HCT116 (cell line): ENCODE results near the gene MYH10. TPM values are rescaled to one million over a fixed set of nuclear protein-coding genes. Genes with fewer than 3 reads are reported as not detected.

Experiments used
- ATAC-seq: fragments of 200-7000 bp; cut with Tn5 transposase; 2 replicates; pipeline ENCODE4 v1.9.1; 2020; ENCODE audit warnings: mild to moderate bottlenecking, moderate library complexity
- BruUV-seq: library from RNA; stranded (reverse); fragments of 400-500 nt; replicated peaks from 2 replicates; lab custom pipeline; 2021; lab: Mats Ljungman, UMichigan
- CTCF ChIA-PET: fragments of 300-600 bp; sonication (Branson Sonifier 250); formaldehyde crosslinking; loops from one replicate; lab custom pipeline; 2021; ENCODE audit warnings: antibody characterized with exemption; lab: Charles Lee
- POLR2A ChIA-PET: fragments of 300-600, 350-600 bp; sonication (Branson Sonifier 250); formaldehyde crosslinking; loops from one replicate; lab custom pipeline; 2021; ENCODE audit warnings: antibody characterized with exemption; lab: Charles Lee
- RAD21 ChIA-PET, 2 experiments: fragments of 300-600 bp; sonication (Branson Sonifier 250); formaldehyde crosslinking; loops; one replicate each; lab custom pipeline; 2023; ENCODE audit warnings: low total read pairs in 2 of 2; ENCODE audit not compliant: uncharacterized antibody in 2 of 2, unreplicated experiment in 2 of 2, low non-redundant PET in 1 of 2; lab: Charles Lee
- DNase-seq: peaks from one replicate; pipeline ENCODE4 v3.0.0-alpha.2; 2010; ENCODE audit warnings: low read depth, low spot score
- H2AFZ ChIP-seq: fragments of 200-600 bp; shearing (Covaris generic), sonication (generic); 2 replicates; pipeline ENCODE4 v1.6.1; 2017; ENCODE audit warnings: low read depth, mixed run types, mixed read lengths, antibody characterized with exemption, low read length; ENCODE audit not compliant: poor library complexity, severe bottlenecking
- H3K27ac ChIP-seq: 2 replicates; pipeline ENCODE4 v1.5.1; 2012; ENCODE audit warnings: low read depth, low read length
- H3K27me3 ChIP-seq: fragments of 200-600 bp; sonication (generic); 2 replicates; pipeline ENCODE4 v1.6.1; 2016; ENCODE audit warnings: mixed run types, low read length, mixed read lengths; ENCODE audit not compliant: insufficient read depth
- H3K36me3 ChIP-seq, 2 experiments: fragments of 200-500 bp in 1 of 2; fragments of 200-600 bp in 1 of 2; sonication (Bioruptor generic) in 1 of 2; sonication (generic) in 1 of 2; 2 replicates each; pipeline versions ENCODE4 v1.5.1 to v1.6.1; 2014 to 2016; ENCODE audit warnings: low read length in 2 of 2, inconsistent platforms in 1 of 2, mixed read lengths in 1 of 2, mixed run types in 1 of 2; ENCODE audit not compliant: insufficient read depth in 2 of 2, control insufficient read depth in 1 of 2
- H3K4me1 ChIP-seq, 2 experiments: fragments of 200-600 bp in 1 of 2; sonication (generic) in 1 of 2; 2 replicates each; pipeline versions ENCODE4 v1.5.1 to v1.6.1; 2012 to 2017; ENCODE audit warnings: low read length in 2 of 2, inconsistent platforms in 1 of 2, mild to moderate bottlenecking in 1 of 2, mixed read lengths in 1 of 2, mixed run types in 1 of 2, moderate library complexity in 1 of 2; ENCODE audit not compliant: insufficient read depth in 2 of 2, control insufficient read depth in 1 of 2
- H3K4me2 ChIP-seq: fragments of 200-600 bp; sonication (generic); 2 replicates; pipeline ENCODE4 v1.6.1; 2017; ENCODE audit warnings: mixed run types, low read length, mixed read lengths
- H3K4me3 ChIP-seq, 2 experiments: fragments of 200-600 bp in 1 of 2; sonication (generic) in 1 of 2; replicated peaks in 1 of 2; 2 replicates each; pipeline ENCODE4 v1.5.1; 2011 to 2016; ENCODE audit warnings: low read length in 2 of 2, control low read depth in 1 of 2, low read depth in 1 of 2, mild to moderate bottlenecking in 1 of 2, mixed read lengths in 1 of 2, mixed run types in 1 of 2
- H3K79me2 ChIP-seq: fragments of 200-600 bp; sonication (generic); 2 replicates; pipeline ENCODE4 v1.6.1; 2017; ENCODE audit warnings: mild to moderate bottlenecking, mixed run types, low read length, moderate library complexity, mixed read lengths; ENCODE audit not compliant: insufficient read depth
- H3K9ac ChIP-seq: fragments of 200-600 bp; sonication (generic); 2 replicates; pipeline ENCODE4 v1.6.1; 2016; ENCODE audit warnings: low read length, mixed read lengths
- H3K9me2 ChIP-seq: fragments of 200-600 bp; sonication (generic), shearing (Covaris generic); 2 replicates; pipeline ENCODE4 v1.6.1; 2017; ENCODE audit warnings: mixed run types, mild to moderate bottlenecking, moderate library complexity; ENCODE audit not compliant: insufficient read depth
- H3K9me3 ChIP-seq, 2 experiments: fragments of 200-500 bp in 1 of 2; fragments of 200-600 bp in 1 of 2; sonication (Bioruptor generic) in 1 of 2; sonication (generic) in 1 of 2; 2 replicates each; pipeline ENCODE4 v1.6.1; 2014 to 2017; ENCODE audit warnings: low read length in 2 of 2, mixed read lengths in 2 of 2, inconsistent platforms in 1 of 2, low read depth in 1 of 2, mild to moderate bottlenecking in 1 of 2, mixed run types in 1 of 2, moderate library complexity in 1 of 2; ENCODE audit not compliant: control insufficient read depth in 1 of 2, insufficient read depth in 1 of 2
- H4K20me1 ChIP-seq: fragments of 200-600 bp; sonication (generic), shearing (Covaris generic); 2 replicates; pipeline ENCODE4 v1.6.1; 2017; ENCODE audit warnings: mixed run types, mild to moderate bottlenecking, moderate library complexity; ENCODE audit not compliant: insufficient read depth
- CBX3 ChIP-seq: IDR thresholded peaks from 2 replicates; pipeline ENCODE4 v1.6.1; 2012; ENCODE audit warnings: low read depth
- CEBPB ChIP-seq: IDR thresholded peaks from 2 replicates; pipeline ENCODE4 v1.6.1; 2012; ENCODE audit warnings: low read depth
- EGR1 ChIP-seq: IDR thresholded peaks from 2 replicates; pipeline ENCODE4 v1.6.1; 2012; ENCODE audit warnings: low read depth
- ELF1 ChIP-seq: IDR thresholded peaks from 2 replicates; pipeline ENCODE4 v1.6.1; 2012; ENCODE audit warnings: low read depth, borderline replicate concordance
- EZH2 ChIP-seq: fragments of 200-600 bp; sonication (generic); IDR thresholded peaks from 2 replicates; pipeline ENCODE4 v1.6.1; 2017; ENCODE audit warnings: antibody characterized with exemption, mixed run types
- EZH2phosphoT487 ChIP-seq: fragments of 200-600 bp; IDR thresholded peaks from 2 replicates; pipeline ENCODE4 v1.6.1; 2018; ENCODE audit warnings: antibody characterized with exemption, borderline replicate concordance
- FOSL1 ChIP-seq: IDR thresholded peaks from 2 replicates; pipeline ENCODE4 v1.6.1; 2012; ENCODE audit warnings: low read depth
- POLR2A ChIP-seq: IDR thresholded peaks from 2 replicates; pipeline ENCODE4 v1.7.0; 2011; ENCODE audit warnings: borderline replicate concordance; ENCODE audit not compliant: insufficient read depth, insufficient read length; ENCODE audit errors: extremely low read depth
- POLR2AphosphoS5 ChIP-seq: IDR thresholded peaks from 2 replicates; pipeline ENCODE4 v1.6.1; 2011; ENCODE audit warnings: mild to moderate bottlenecking, low read depth, low read length, moderate library complexity
- RAD21 ChIP-seq: IDR thresholded peaks from 2 replicates; pipeline ENCODE4 v1.6.1; 2012; ENCODE audit warnings: low read depth, mild to moderate bottlenecking
- SIN3A ChIP-seq: IDR thresholded peaks from 2 replicates; pipeline ENCODE4 v1.6.1; 2012; ENCODE audit warnings: low read depth
- SRF ChIP-seq: IDR thresholded peaks from 2 replicates; pipeline ENCODE4 v1.6.1; 2012; ENCODE audit warnings: low read depth
- ZFX ChIP-seq: fragments of 450-650 bp; IDR thresholded peaks from 2 replicates; pipeline ENCODE4 v1.6.1; 2017
- ZNF274 ChIP-seq: fragments of 200-500 bp; sonication (Bioruptor generic); IDR thresholded peaks from 2 replicates; pipeline ENCODE4 v1.6.1; 2014; ENCODE audit warnings: mild to moderate bottlenecking, low read depth, low read length, inconsistent platforms
- intact Hi-C: fragments of 100-400 bp; cut with micrococcal nuclease; formaldehyde crosslinking; loops from 2 replicates; pipeline ENCODE4 v1.10.0; 2022
- total RNA-seq: library from RNA; stranded (reverse); gene quantifications from one replicate; pipeline ENCODE4 v1.2.1, GENCODE V29; 2021; ENCODE audit not compliant: unreplicated experiment
- TF ChIP-seq, protein P1 (sequence below): IDR thresholded peaks from 2 replicates; pipeline ENCODE4 v1.6.1; 2012
- TF ChIP-seq, protein P2 (sequence below): IDR thresholded peaks from 2 replicates; pipeline ENCODE4 v1.6.1; 2012; ENCODE audit warnings: low read depth
- TF ChIP-seq, protein P3 (sequence below), 3 experiments: fragments of 200-600 bp in 1 of 3; sonication (generic) in 1 of 3; IDR thresholded peaks in 2 of 3; conservative IDR thresholded peaks in 1 of 3; 2 replicates each; pipeline ENCODE4 v1.5.1; 2012 to 2017; ENCODE audit warnings: low read depth in 2 of 3, low read length in 2 of 3, antibody characterized with exemption in 1 of 3, borderline replicate concordance in 1 of 3, control low read depth in 1 of 3, mild to moderate bottlenecking in 1 of 3, mixed read lengths in 1 of 3, mixed run types in 1 of 3, moderate library complexity in 1 of 3; ENCODE audit not compliant: insufficient read depth in 1 of 3
- TF ChIP-seq, protein P4 (sequence below): IDR thresholded peaks from 2 replicates; pipeline ENCODE4 v1.6.1; 2012

The MYH10 gene
- total RNA-seq, 1 experiment from 2014 or later, result 39.2 TPM

DNA sequence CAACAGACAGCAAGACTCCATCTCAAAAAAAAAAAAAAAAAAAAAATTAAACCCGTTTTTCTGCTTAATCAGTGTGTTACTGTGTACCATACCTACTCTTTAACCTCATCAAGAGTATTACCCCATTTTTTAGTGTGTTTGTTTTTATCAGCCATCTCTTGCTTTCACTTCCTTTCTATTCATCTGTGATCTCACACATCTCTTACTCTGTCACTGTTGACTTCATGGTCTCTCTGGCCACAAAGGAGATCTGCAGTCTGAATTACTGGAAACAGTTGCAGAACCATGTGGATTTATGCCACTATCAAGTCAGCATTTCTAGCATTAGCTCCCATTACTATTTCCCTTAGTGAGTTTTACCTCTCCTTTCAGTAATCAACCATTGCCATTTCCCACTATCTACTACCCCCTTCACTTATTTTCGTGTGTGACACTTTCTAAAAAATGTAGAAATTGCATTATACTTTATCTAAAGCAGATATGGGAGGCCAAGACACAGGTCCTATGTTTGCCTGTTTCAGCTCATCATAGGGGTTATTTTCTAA is 174.8 kb downstream of the MYH10 start:
- DNase-seq (no peak), ATAC-seq (no peak)
- H3K9me2 ChIP-seq, result no peaks in the 10 kb centered on the region
- no peak overlapping the region for H3K27ac ChIP-seq
- no peaks in the 10 kb centered on the region for H3K4me1 ChIP-seq
- TF ChIP-seq, protein P1, sequence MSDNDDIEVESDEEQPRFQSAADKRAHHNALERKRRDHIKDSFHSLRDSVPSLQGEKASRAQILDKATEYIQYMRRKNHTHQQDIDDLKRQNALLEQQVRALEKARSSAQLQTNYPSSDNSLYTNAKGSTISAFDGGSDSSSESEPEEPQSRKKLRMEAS, result no peak
- TF ChIP-seq, protein P2, sequence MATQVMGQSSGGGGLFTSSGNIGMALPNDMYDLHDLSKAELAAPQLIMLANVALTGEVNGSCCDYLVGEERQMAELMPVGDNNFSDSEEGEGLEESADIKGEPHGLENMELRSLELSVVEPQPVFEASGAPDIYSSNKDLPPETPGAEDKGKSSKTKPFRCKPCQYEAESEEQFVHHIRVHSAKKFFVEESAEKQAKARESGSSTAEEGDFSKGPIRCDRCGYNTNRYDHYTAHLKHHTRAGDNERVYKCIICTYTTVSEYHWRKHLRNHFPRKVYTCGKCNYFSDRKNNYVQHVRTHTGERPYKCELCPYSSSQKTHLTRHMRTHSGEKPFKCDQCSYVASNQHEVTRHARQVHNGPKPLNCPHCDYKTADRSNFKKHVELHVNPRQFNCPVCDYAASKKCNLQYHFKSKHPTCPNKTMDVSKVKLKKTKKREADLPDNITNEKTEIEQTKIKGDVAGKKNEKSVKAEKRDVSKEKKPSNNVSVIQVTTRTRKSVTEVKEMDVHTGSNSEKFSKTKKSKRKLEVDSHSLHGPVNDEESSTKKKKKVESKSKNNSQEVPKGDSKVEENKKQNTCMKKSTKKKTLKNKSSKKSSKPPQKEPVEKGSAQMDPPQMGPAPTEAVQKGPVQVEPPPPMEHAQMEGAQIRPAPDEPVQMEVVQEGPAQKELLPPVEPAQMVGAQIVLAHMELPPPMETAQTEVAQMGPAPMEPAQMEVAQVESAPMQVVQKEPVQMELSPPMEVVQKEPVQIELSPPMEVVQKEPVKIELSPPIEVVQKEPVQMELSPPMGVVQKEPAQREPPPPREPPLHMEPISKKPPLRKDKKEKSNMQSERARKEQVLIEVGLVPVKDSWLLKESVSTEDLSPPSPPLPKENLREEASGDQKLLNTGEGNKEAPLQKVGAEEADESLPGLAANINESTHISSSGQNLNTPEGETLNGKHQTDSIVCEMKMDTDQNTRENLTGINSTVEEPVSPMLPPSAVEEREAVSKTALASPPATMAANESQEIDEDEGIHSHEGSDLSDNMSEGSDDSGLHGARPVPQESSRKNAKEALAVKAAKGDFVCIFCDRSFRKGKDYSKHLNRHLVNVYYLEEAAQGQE, result no peak
- TF ChIP-seq ELF1 (no peak), ZNF274 (no peak), CBX3 (no peak), SRF (no peak), FOSL1 (no peak), EZH2 (no peak), POLR2A (no peak), ZFX (no peak), SIN3A (no peak), RAD21 (no peak), CEBPB (no peak), EZH2phosphoT487 (no peak), EGR1 (no peak), POLR2AphosphoS5 (no peak)
- TF ChIP-seq, protein P3, sequence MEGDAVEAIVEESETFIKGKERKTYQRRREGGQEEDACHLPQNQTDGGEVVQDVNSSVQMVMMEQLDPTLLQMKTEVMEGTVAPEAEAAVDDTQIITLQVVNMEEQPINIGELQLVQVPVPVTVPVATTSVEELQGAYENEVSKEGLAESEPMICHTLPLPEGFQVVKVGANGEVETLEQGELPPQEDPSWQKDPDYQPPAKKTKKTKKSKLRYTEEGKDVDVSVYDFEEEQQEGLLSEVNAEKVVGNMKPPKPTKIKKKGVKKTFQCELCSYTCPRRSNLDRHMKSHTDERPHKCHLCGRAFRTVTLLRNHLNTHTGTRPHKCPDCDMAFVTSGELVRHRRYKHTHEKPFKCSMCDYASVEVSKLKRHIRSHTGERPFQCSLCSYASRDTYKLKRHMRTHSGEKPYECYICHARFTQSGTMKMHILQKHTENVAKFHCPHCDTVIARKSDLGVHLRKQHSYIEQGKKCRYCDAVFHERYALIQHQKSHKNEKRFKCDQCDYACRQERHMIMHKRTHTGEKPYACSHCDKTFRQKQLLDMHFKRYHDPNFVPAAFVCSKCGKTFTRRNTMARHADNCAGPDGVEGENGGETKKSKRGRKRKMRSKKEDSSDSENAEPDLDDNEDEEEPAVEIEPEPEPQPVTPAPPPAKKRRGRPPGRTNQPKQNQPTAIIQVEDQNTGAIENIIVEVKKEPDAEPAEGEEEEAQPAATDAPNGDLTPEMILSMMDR (IDR thresholded peaks at IDR 0.05 in 2 of 3, conservative IDR thresholded peaks at IDR 0.05 in 1 of 3; ENCODE audit: borderline replicate concordance in 1 of 3, insufficient read depth in 1 of 3, low read depth in 2 of 3, low read length in 2 of 3), result no peak
- TF ChIP-seq, protein P4, sequence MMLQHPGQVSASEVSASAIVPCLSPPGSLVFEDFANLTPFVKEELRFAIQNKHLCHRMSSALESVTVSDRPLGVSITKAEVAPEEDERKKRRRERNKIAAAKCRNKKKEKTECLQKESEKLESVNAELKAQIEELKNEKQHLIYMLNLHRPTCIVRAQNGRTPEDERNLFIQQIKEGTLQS, result no peak
- H3K4me2 ChIP-seq, result no peak overlapping the region
- no TSS peak for BruUV-seq
- no peak overlapping the region for H3K9ac ChIP-seq
- no peak overlapping the region for H3K4me3 ChIP-seq
- ChIA-PET RAD21 (no interaction called here), CTCF (no interaction called here), POLR2A (no interaction called here)
- H3K79me2 ChIP-seq, result peaks cover 18% of the 10 kb centered on the region
- H2AFZ ChIP-seq, result no peak overlapping the region
- H3K36me3 ChIP-seq, result peaks cover 46 to 51% of the 10 kb centered on the region in 2 experiments
- intact Hi-C loops, result no loop called here
- no peaks in the 10 kb centered on the region for H4K20me1 ChIP-seq
- H3K27me3 ChIP-seq, result no peaks in the 10 kb centered on the region
- no peaks in the 10 kb centered on the region for H3K9me3 ChIP-seq
